Spleen (tissue), 7 donors: ENCODE data around the gene GCK.

ENCODE experiments used
- POLR2A ChIP-seq, 3 donors: fragments of 450-650 bp; IDR thresholded peaks; one replicate each; pipeline ENCODE4 v1.5.1; 2017; ENCODE audit warnings: antibody characterized with exemption in 3 of 3, mild to moderate bottlenecking in 1 of 3
- POLR2AphosphoS5 ChIP-seq, 3 donors: sonication (generic); formaldehyde crosslinking; IDR thresholded peaks; one replicate each; pipeline ENCODE4 v1.5.1; 2017; ENCODE audit warnings: antibody characterized with exemption in 3 of 3
- TF ChIP-seq, protein P1 (sequence below), 11 experiments: fragments of 200-600 bp in 7 of 11; fragments of 450-650 bp in 4 of 11; sonication (generic) in 4 of 11; IDR thresholded peaks in 8 of 11; conservative IDR thresholded peaks in 3 of 11; 1 replicate in 7 of 11; 2 replicates in 4 of 11; pipeline versions ENCODE4 v1.4.0 to v1.8.0; 2016 to 2021; ENCODE audit warnings: antibody characterized with exemption in 11 of 11, inconsistent platforms in 4 of 11, mild to moderate bottlenecking in 1 of 11
- donor health status: DM: no; HTN: no; CAD: no; lungs with moderate emphysema.
- donor health status: DM: no; HTN: no; CAD: no.
- donor health status: DM: no; HTN: no; CAD: no.

- no peak for TF ChIP-seq POLR2A (IDR thresholded peaks at IDR 0.05)
- TF ChIP-seq, protein P1, sequence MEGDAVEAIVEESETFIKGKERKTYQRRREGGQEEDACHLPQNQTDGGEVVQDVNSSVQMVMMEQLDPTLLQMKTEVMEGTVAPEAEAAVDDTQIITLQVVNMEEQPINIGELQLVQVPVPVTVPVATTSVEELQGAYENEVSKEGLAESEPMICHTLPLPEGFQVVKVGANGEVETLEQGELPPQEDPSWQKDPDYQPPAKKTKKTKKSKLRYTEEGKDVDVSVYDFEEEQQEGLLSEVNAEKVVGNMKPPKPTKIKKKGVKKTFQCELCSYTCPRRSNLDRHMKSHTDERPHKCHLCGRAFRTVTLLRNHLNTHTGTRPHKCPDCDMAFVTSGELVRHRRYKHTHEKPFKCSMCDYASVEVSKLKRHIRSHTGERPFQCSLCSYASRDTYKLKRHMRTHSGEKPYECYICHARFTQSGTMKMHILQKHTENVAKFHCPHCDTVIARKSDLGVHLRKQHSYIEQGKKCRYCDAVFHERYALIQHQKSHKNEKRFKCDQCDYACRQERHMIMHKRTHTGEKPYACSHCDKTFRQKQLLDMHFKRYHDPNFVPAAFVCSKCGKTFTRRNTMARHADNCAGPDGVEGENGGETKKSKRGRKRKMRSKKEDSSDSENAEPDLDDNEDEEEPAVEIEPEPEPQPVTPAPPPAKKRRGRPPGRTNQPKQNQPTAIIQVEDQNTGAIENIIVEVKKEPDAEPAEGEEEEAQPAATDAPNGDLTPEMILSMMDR (IDR thresholded peaks at IDR 0.05 in 8 of 11, conservative IDR thresholded peaks at IDR 0.05 in 3 of 11) = no peak
- TF ChIP-seq POLR2AphosphoS5 (IDR thresholded peaks at IDR 0.05) = no peak
Observed at GRCh38 chr7:44096326-44096881, 92.8 kb downstream of the GCK start.
